Ovary (tissue), 3 donors: Measurements from ENCODE around the gene ACP7.

ENCODE experiments used
- POLR2A ChIP-seq: fragments of 450-650 bp; IDR thresholded peaks from one replicate; pipeline ENCODE4 v1.6.1; 2017; ENCODE audit warnings: antibody characterized with exemption, mild to moderate bottlenecking, moderate library complexity
- TF ChIP-seq, protein P1 (sequence below), 3 donors: fragments of 450-650 bp in 2 of 3; fragments of 200-600 bp in 1 of 3; IDR thresholded peaks; one replicate each; pipeline versions ENCODE4 v1.5.1 to v1.8.0; 2016 to 2022; ENCODE audit warnings: antibody characterized with exemption in 3 of 3, mild to moderate bottlenecking in 1 of 3
- donor health status: DM: no; HTN: no; CAD: no.

DNA sequence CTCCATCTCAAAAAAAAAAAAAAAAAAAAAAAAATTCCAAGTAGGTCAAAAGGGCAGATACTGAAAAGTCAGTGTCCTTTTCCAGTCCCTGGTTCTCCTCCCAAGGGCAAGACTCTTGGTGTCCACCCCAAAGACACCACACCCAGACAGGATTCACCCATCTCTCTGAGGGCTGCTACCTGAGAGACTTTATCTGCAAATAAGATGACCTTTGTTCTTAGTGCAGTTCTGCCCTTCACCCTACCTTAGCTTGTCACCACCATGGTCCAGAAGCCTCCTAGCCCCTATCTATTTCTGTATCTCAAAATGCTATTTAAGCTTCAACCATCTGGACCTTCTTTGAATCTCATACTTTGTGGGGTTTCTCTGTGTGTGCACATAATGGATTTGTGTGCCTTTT, 47.6 kb upstream of the ACP7 start:
- TF ChIP-seq POLR2A = no peak
- TF ChIP-seq, protein P1, sequence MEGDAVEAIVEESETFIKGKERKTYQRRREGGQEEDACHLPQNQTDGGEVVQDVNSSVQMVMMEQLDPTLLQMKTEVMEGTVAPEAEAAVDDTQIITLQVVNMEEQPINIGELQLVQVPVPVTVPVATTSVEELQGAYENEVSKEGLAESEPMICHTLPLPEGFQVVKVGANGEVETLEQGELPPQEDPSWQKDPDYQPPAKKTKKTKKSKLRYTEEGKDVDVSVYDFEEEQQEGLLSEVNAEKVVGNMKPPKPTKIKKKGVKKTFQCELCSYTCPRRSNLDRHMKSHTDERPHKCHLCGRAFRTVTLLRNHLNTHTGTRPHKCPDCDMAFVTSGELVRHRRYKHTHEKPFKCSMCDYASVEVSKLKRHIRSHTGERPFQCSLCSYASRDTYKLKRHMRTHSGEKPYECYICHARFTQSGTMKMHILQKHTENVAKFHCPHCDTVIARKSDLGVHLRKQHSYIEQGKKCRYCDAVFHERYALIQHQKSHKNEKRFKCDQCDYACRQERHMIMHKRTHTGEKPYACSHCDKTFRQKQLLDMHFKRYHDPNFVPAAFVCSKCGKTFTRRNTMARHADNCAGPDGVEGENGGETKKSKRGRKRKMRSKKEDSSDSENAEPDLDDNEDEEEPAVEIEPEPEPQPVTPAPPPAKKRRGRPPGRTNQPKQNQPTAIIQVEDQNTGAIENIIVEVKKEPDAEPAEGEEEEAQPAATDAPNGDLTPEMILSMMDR (IDR thresholded peaks at IDR 0.05) = no peak
